Measurements from ENCODE around the gene C22orf39.

Gene C22orf39

GRCh38 chr22:19461506-19461905 lies 14.0 kb upstream of the C22orf39 start:
- TF ChIP-seq CTCF (conservative IDR thresholded peaks at IDR 0.05; ENCODE audit: low read length), result no peak
- no peak overlapping the region for H3K4me3 ChIP-seq (ENCODE audit: low read length)
- no peak for DNase-seq (ENCODE audit: low read depth)

GRCh38 chr22:19460036-19460435 lies 12.5 kb upstream of the C22orf39 start:
- no peak for TF ChIP-seq CTCF (conservative IDR thresholded peaks at IDR 0.05; ENCODE audit: low read length)
- no peak overlapping the region for H3K4me3 ChIP-seq (ENCODE audit: low read length)
- no peak for DNase-seq (ENCODE audit: low read depth)

GRCh38 chr22:19457828-19458428 lies 10.4 kb upstream of the C22orf39 start:
- no peak for TF ChIP-seq CTCF (conservative IDR thresholded peaks at IDR 0.05; ENCODE audit: low read length)
- H3K4me3 ChIP-seq (ENCODE audit: low read length), result no peak overlapping the region
- DNase-seq (ENCODE audit: low read depth), result no peak

- no peak for DNase-seq (ENCODE audit: low read depth)
- TF ChIP-seq CTCF (conservative IDR thresholded peaks at IDR 0.05; ENCODE audit: low read length), result no peak
- no peak overlapping the region for H3K4me3 ChIP-seq (ENCODE audit: low read length)
Measured at GRCh38 chr22:19456541-19456940, 9.0 kb upstream of the C22orf39 start.

GRCh38 chr22:19455585-19456370 lies 8.3 kb upstream of the C22orf39 start:
- no peak overlapping the region for H3K4me3 ChIP-seq (ENCODE audit: low read length)
- no peak for DNase-seq (ENCODE audit: low read depth)
- TF ChIP-seq CTCF (conservative IDR thresholded peaks at IDR 0.05; ENCODE audit: low read length), result no peak

- no peak for DNase-seq (ENCODE audit: low read depth)
- no peak overlapping the region for H3K4me3 ChIP-seq (ENCODE audit: low read length)
- TF ChIP-seq CTCF (conservative IDR thresholded peaks at IDR 0.05; ENCODE audit: low read length), result no peak
Measured at GRCh38 chr22:19455033-19455432, 7.5 kb upstream of the C22orf39 start.

GRCh38 chr22:19454156-19454555 lies 6.6 kb upstream of the C22orf39 start:
- no peak for DNase-seq (ENCODE audit: low read depth)
- TF ChIP-seq CTCF (conservative IDR thresholded peaks at IDR 0.05; ENCODE audit: low read length), result no peak
- H3K4me3 ChIP-seq (ENCODE audit: low read length), result no peak overlapping the region

Data from AG10803 (cell line).